Measurements from ENCODE around the gene COL18A1.

GRCh38 chr21:45477176-45478114, 72.5 kb downstream of the COL18A1 start:
- TF ChIP-seq, protein P1, sequence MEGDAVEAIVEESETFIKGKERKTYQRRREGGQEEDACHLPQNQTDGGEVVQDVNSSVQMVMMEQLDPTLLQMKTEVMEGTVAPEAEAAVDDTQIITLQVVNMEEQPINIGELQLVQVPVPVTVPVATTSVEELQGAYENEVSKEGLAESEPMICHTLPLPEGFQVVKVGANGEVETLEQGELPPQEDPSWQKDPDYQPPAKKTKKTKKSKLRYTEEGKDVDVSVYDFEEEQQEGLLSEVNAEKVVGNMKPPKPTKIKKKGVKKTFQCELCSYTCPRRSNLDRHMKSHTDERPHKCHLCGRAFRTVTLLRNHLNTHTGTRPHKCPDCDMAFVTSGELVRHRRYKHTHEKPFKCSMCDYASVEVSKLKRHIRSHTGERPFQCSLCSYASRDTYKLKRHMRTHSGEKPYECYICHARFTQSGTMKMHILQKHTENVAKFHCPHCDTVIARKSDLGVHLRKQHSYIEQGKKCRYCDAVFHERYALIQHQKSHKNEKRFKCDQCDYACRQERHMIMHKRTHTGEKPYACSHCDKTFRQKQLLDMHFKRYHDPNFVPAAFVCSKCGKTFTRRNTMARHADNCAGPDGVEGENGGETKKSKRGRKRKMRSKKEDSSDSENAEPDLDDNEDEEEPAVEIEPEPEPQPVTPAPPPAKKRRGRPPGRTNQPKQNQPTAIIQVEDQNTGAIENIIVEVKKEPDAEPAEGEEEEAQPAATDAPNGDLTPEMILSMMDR (conservative IDR thresholded peaks at IDR 0.05): no peak
- TF ChIP-seq ZFX (IDR thresholded peaks at IDR 0.05): no peak
